SK-N-SH (cell line): Measurements from ENCODE around the gene DGLUCY. TPM values are rescaled to one million over a fixed set of nuclear protein-coding genes. Genes with fewer than 3 reads are reported as not detected.

Experiments
- CTCF ChIA-PET: fragments of 300-600, 350-600 bp; formaldehyde crosslinking; extraction: SDS; loops from one replicate; lab custom pipeline; 2021; lab: Yijun Ruan, JAX
- POLR2A ChIA-PET: fragments of 350-600 bp; sonication (Branson Sonifier 250); formaldehyde crosslinking; extraction: SDS; loops from one replicate; lab custom pipeline; 2020; ENCODE audit warnings: antibody characterized with exemption, inconsistent platforms; lab: Yijun Ruan, JAX
- DNase-seq: peaks from one replicate; pipeline ENCODE4 v3.0.0; 2012
- H2AFZ ChIP-seq: fragments of 200-600 bp; sonication (generic); 2 replicates; pipeline ENCODE4 v1.8.1; 2016; ENCODE audit warnings: antibody characterized with exemption, mild to moderate bottlenecking, low read depth
- H3F3A ChIP-seq: fragments of 200-600 bp; sonication (generic); replicated peaks from 2 replicates; pipeline ENCODE3; 2016; ENCODE audit warnings: antibody characterized with exemption, mild to moderate bottlenecking; ENCODE audit not compliant: insufficient read depth
- H3K27ac ChIP-seq, 2 experiments: fragments of 200-500 bp in 1 of 2; fragments of 200-600 bp in 1 of 2; sonication (Bioruptor generic) in 1 of 2; sonication (generic), shearing (Covaris generic) in 1 of 2; 2 replicates each; pipeline versions ENCODE4 v1.5.1 to v1.6.1; 2014 to 2016; ENCODE audit warnings: low read depth in 2 of 2, inconsistent platforms in 1 of 2, low read length in 1 of 2, mild to moderate bottlenecking in 1 of 2, mixed read lengths in 1 of 2
- H3K27me3 ChIP-seq: fragments of 200-600 bp; sonication (generic), shearing (Covaris generic); 2 replicates; pipeline ENCODE4 v1.6.1; 2016; ENCODE audit warnings: mixed run types; ENCODE audit not compliant: insufficient read depth
- H3K36me3 ChIP-seq, 2 experiments: fragments of 200-500 bp in 1 of 2; fragments of 200-600 bp in 1 of 2; sonication (Bioruptor generic) in 1 of 2; sonication (generic) in 1 of 2; replicated peaks in 1 of 2; 2 replicates each; pipeline versions ENCODE3 to v1.5.1; 2014 to 2016; ENCODE audit warnings: low read length in 1 of 2, mild to moderate bottlenecking in 1 of 2; ENCODE audit not compliant: insufficient read depth in 2 of 2, control insufficient read depth in 1 of 2
- H3K4me1 ChIP-seq, 2 experiments: fragments of 200-500 bp in 1 of 2; fragments of 200-600 bp in 1 of 2; sonication (Bioruptor generic) in 1 of 2; sonication (generic), shearing (Covaris generic) in 1 of 2; 2 replicates each; pipeline versions ENCODE4 v1.5.1 to v1.6.1; 2014 to 2016; ENCODE audit warnings: low read depth in 1 of 2, low read length in 1 of 2, mixed run types in 1 of 2; ENCODE audit not compliant: insufficient read depth in 2 of 2, control insufficient read depth in 1 of 2
- H3K4me2 ChIP-seq: fragments of 200-600 bp; sonication (generic), shearing (Covaris generic); 2 replicates; pipeline ENCODE4 v1.6.1; 2017; ENCODE audit warnings: mixed run types
- H3K4me3 ChIP-seq, 2 experiments: fragments of 200-500 bp in 1 of 2; fragments of 200-600 bp in 1 of 2; sonication (Bioruptor generic) in 1 of 2; sonication (generic), shearing (Covaris generic) in 1 of 2; 2 replicates each; pipeline versions ENCODE4 v1.5.1 to v1.8.1; 2014 to 2016; ENCODE audit warnings: low read depth in 2 of 2, inconsistent platforms in 1 of 2, low read length in 1 of 2, mild to moderate bottlenecking in 1 of 2, mixed read lengths in 1 of 2, moderate library complexity in 1 of 2
- H3K79me2 ChIP-seq: fragments of 200-600 bp; sonication (generic); 2 replicates; pipeline ENCODE4 v1.8.1; 2017; ENCODE audit warnings: mild to moderate bottlenecking; ENCODE audit not compliant: insufficient read depth
- H3K9ac ChIP-seq: fragments of 200-600 bp; sonication (generic); 2 replicates; pipeline ENCODE4 v1.6.1; 2017; ENCODE audit warnings: mixed run types
- H3K9me2 ChIP-seq: fragments of 200-600 bp; sonication (generic); 2 replicates; pipeline ENCODE4 v1.6.1; 2017; ENCODE audit warnings: mixed run types
- H3K9me3 ChIP-seq: fragments of 200-600 bp; sonication (generic); 2 replicates; pipeline ENCODE4 v1.6.1; 2017; ENCODE audit warnings: mixed run types, mild to moderate bottlenecking, moderate library complexity
- H4K20me1 ChIP-seq: fragments of 200-600 bp; sonication (generic); 2 replicates; pipeline ENCODE4 v1.6.1; 2017; ENCODE audit warnings: mild to moderate bottlenecking, mixed run types; ENCODE audit not compliant: insufficient read depth
- CHD2 ChIP-seq: fragments of 150-350 bp; IDR thresholded peaks from 2 replicates; pipeline ENCODE4 v1.6.1; 2018; ENCODE audit warnings: low read length; ENCODE audit not compliant: partially characterized antibody
- ELF1 ChIP-seq: IDR thresholded peaks from 2 replicates; pipeline ENCODE4 v1.4.0; 2012
- EP300 ChIP-seq, 2 experiments: IDR thresholded peaks; 2 replicates each; pipeline versions ENCODE4 v1.4.0 to v1.6.1; 2012; ENCODE audit warnings: borderline replicate concordance in 1 of 2, low read depth in 1 of 2, low read length in 1 of 2
- EZH2phosphoT487 ChIP-seq: fragments of 200-600 bp; sonication (generic); IDR thresholded peaks from 2 replicates; pipeline ENCODE4 v1.6.1; 2017; ENCODE audit warnings: low read depth, mixed run types, mild to moderate bottlenecking, antibody characterized with exemption, moderate library complexity, borderline replicate concordance
- FOSL2 ChIP-seq: IDR thresholded peaks from 2 replicates; pipeline ENCODE4 v1.4.0; 2012; ENCODE audit warnings: low read depth, mild to moderate bottlenecking, moderate library complexity, borderline replicate concordance
- FOXJ3 ChIP-seq: sonication (generic); formaldehyde crosslinking; IDR thresholded peaks from 2 replicates; pipeline ENCODE4 v1.5.1; 2020; ENCODE audit warnings: mild to moderate bottlenecking, missing genetic modification reagents
- FOXM1 ChIP-seq: IDR thresholded peaks from 2 replicates; pipeline ENCODE4 v1.4.0; 2012; ENCODE audit warnings: low read depth, mild to moderate bottlenecking
- GABPA ChIP-seq: IDR thresholded peaks from 2 replicates; pipeline ENCODE4 v1.4.0; 2012; ENCODE audit warnings: low read depth, mild to moderate bottlenecking
- GATA2 ChIP-seq: sonication (generic); formaldehyde crosslinking; IDR thresholded peaks from 2 replicates; pipeline ENCODE4 v1.5.0; 2020; ENCODE audit warnings: mild to moderate bottlenecking, missing genetic modification reagents
- MAX ChIP-seq: IDR thresholded peaks from 2 replicates; pipeline ENCODE4 v1.4.0; 2012; ENCODE audit warnings: low read depth
- MEF2A ChIP-seq: IDR thresholded peaks from 2 replicates; pipeline ENCODE4 v1.4.0; 2012; ENCODE audit warnings: low read depth, borderline replicate concordance
- MXI1 ChIP-seq: IDR thresholded peaks from 2 replicates; pipeline ENCODE4 v1.6.1; 2012; ENCODE audit warnings: mild to moderate bottlenecking, low read depth, low read length, improper control_type of control experiment
- NFIC ChIP-seq: IDR thresholded peaks from 2 replicates; pipeline ENCODE4 v1.4.0; 2012; ENCODE audit warnings: borderline replicate concordance
- REST ChIP-seq: IDR thresholded peaks from 2 replicates; pipeline ENCODE4 v1.6.1; 2012; ENCODE audit warnings: mild to moderate bottlenecking, low read depth, low read length, moderate library complexity
- RXRA ChIP-seq: IDR thresholded peaks from 2 replicates; pipeline ENCODE4 v1.4.0; 2012; ENCODE audit warnings: low read depth, mild to moderate bottlenecking, borderline replicate concordance
- SMC3 ChIP-seq: IDR thresholded peaks from 2 replicates; pipeline ENCODE4 v1.6.1; 2012; ENCODE audit warnings: low read depth, low read length, improper control_type of control experiment
- TCF12 ChIP-seq: IDR thresholded peaks from 2 replicates; pipeline ENCODE4 v1.4.0; 2012
- USF2 ChIP-seq: fragments of 150-350 bp; IDR thresholded peaks from 2 replicates; pipeline ENCODE4 v1.6.1; 2017; ENCODE audit warnings: antibody characterized with exemption, low read length, low read depth, borderline replicate concordance
- WGBS: methylation state at CpG from one replicate; pipeline ENCODE4 v1.1.6; 2017; ENCODE audit warnings: low lambda C conversion rate; 5-methylcytosine and 5-hydroxymethylcytosine counted together
- polyA plus RNA-seq, 3 experiments: library from polyadenylated mRNA; depleted of rRNA; stranded (reverse); fragments of >200 nt; gene quantifications; 2 replicates each; pipeline ENCODE4 v1.2.3, GENCODE V29; 2012
- TF ChIP-seq, protein P1 (sequence below): fragments of 200-600 bp; sonication (generic); IDR thresholded peaks from 2 replicates; pipeline ENCODE4 v1.6.1; 2017; ENCODE audit warnings: antibody characterized with exemption, mild to moderate bottlenecking, moderate library complexity
- TF ChIP-seq, protein P2 (sequence below): fragments of 150-350 bp; IDR thresholded peaks from 2 replicates; pipeline ENCODE4 v1.6.1; 2016; ENCODE audit warnings: mild to moderate bottlenecking, low read depth, low read length

DGLUCY gene
- polyA plus RNA-seq, 1 of the 3 experiments (the other 2 are of a cell fraction) = 17.2 TPM

DNA sequence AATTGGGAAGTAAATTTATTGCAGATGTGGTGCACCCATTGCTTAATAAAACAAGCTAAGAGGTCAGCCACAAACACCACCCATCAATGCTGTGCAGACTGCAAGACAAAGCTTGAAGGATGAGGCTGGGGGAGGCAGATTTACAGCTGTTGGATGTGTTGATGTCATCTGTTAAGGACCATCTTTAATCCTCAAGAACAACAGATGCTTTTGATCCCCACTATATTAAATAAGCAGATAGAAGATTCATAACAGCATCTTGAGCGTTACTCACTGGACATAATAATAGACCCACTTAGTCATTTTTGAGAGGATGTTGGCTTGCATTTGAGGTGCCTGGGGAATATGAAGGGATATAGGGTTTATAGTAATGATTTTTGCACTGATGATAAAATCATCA, 71.8 kb downstream of the DGLUCY start:
- peaks cover 0 to 4% of the 10 kb centered on the region in 2 experiments; a peak in 1 of 4 replicates for H3K4me1 ChIP-seq
- no peak overlapping the region for H3K4me3 ChIP-seq
- H3K27ac ChIP-seq = peak overlapping the region in 1 of 2 experiments; percentile 35; a peak in 2 of 4 replicates
- POLR2A ChIA-PET = interaction anchor here (0.6 to 1.1 kb wide), 2 partner anchors 76 to 95 kb away, joined by 3 read pairs; no protein-coding TSS in a partner anchor
- no peaks in the 10 kb centered on the region for H3K79me2 ChIP-seq
- H3K9me3 ChIP-seq = no peaks in the 10 kb centered on the region
- 33% methylated on average over 1 of the region's 1 CpG for WGBS
- H2AFZ ChIP-seq = no peak overlapping the region
- H3F3A ChIP-seq = no peaks in the 10 kb centered on the region
- no peaks in the 10 kb centered on the region for H3K9me2 ChIP-seq
- no peaks in the 10 kb centered on the region for H4K20me1 ChIP-seq
- TF ChIP-seq RXRA (no peak), EP300 (IDR thresholded peaks at IDR 0.05; ENCODE audit: borderline replicate concordance in 1 of 2, low read depth in 1 of 2, low read length in 1 of 2) (peak in 1 of 2 experiments; percentile 7; a peak in 1 of 4 replicates)
- H3K4me2 ChIP-seq = no peak overlapping the region
- peaks cover 0 to 15% of the 10 kb centered on the region in 2 experiments for H3K36me3 ChIP-seq
- no peaks in the 10 kb centered on the region for H3K27me3 ChIP-seq
- peak; percentile 30 for DNase-seq
- CTCF ChIA-PET = interaction anchor here (0.6 to 3.9 kb wide), 4 partner anchors 8 to 282 kb away, joined by 3 to 26 read pairs (median 7); no protein-coding TSS in a partner anchor
- no peak overlapping the region for H3K9ac ChIP-seq

DNA sequence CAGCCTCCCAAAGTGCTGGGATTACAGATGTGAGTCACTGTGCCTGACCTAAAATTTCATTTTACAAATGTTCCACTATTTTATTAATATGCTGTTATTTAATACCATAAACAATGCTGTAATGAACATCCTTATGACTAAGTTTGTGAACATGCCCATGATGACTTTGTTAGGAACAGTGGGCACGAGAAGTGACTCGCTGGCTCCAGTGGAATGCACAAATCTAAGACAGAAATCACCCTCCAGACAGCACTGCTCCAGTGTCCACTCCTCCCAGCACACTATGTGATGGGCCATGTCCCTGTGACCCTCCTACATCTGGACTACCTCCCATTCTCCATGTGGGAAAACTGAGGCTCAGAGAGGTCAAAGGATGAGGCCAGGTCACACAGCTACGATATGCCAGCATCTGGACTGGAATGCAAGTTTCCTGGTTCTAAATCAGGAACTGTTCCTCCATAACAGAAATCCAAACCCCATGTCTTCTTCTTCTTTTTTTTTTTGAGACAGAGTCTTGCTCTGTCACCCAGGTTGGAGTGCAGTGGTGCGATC, 72.7 kb downstream of the DGLUCY start:
- CTCF ChIA-PET = interaction anchor here (1.6 to 3.9 kb wide), 2 partner anchors 10 to 13 kb away, joined by 4 to 26 read pairs; no protein-coding TSS in a partner anchor
- Histone ChIP-seq H3K4me2 (no peak overlapping the region), H3K27ac (no peak overlapping the region), H3K79me2 (no peaks in the 10 kb centered on the region), H4K20me1 (no peaks in the 10 kb centered on the region), H3K27me3 (no peaks in the 10 kb centered on the region), H3K9me2 (no peaks in the 10 kb centered on the region), H2AFZ (no peak overlapping the region), H3K36me3 (peaks cover 0 to 15% of the 10 kb centered on the region in 2 experiments), H3K4me1 (peaks cover 0 to 5% of the 10 kb centered on the region in 2 experiments; a peak in 1 of 4 replicates), H3K4me3 (no peak overlapping the region), H3K9me3 (no peaks in the 10 kb centered on the region), H3K9ac (no peak overlapping the region), H3F3A (no peaks in the 10 kb centered on the region)
- WGBS = 78% methylated on average over 4 of the region's 4 CpGs
- POLR2A ChIA-PET = no interaction called here
- DNase-seq = no peak
- TF ChIP-seq REST = no peak
- no peak for TF ChIP-seq CHD2
- no peak for TF ChIP-seq NFIC
- TF ChIP-seq FOXM1 = no peak
- TF ChIP-seq, protein P1, sequence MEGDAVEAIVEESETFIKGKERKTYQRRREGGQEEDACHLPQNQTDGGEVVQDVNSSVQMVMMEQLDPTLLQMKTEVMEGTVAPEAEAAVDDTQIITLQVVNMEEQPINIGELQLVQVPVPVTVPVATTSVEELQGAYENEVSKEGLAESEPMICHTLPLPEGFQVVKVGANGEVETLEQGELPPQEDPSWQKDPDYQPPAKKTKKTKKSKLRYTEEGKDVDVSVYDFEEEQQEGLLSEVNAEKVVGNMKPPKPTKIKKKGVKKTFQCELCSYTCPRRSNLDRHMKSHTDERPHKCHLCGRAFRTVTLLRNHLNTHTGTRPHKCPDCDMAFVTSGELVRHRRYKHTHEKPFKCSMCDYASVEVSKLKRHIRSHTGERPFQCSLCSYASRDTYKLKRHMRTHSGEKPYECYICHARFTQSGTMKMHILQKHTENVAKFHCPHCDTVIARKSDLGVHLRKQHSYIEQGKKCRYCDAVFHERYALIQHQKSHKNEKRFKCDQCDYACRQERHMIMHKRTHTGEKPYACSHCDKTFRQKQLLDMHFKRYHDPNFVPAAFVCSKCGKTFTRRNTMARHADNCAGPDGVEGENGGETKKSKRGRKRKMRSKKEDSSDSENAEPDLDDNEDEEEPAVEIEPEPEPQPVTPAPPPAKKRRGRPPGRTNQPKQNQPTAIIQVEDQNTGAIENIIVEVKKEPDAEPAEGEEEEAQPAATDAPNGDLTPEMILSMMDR = no peak
- TF ChIP-seq, protein P2, sequence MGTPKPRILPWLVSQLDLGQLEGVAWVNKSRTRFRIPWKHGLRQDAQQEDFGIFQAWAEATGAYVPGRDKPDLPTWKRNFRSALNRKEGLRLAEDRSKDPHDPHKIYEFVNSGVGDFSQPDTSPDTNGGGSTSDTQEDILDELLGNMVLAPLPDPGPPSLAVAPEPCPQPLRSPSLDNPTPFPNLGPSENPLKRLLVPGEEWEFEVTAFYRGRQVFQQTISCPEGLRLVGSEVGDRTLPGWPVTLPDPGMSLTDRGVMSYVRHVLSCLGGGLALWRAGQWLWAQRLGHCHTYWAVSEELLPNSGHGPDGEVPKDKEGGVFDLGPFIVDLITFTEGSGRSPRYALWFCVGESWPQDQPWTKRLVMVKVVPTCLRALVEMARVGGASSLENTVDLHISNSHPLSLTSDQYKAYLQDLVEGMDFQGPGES = no peak
- no peak for TF ChIP-seq TCF12
- TF ChIP-seq MAX = no peak
- TF ChIP-seq EP300 (IDR thresholded peaks at IDR 0.05; ENCODE audit: borderline replicate concordance in 1 of 2, low read depth in 1 of 2, low read length in 1 of 2) = no peak
- TF ChIP-seq GATA2 (CRISPR knock-in tag) = no peak
- no peak for TF ChIP-seq MEF2A
- TF ChIP-seq MXI1 = no peak
- TF ChIP-seq SMC3 = no peak
- no peak for TF ChIP-seq FOSL2
- TF ChIP-seq GABPA = no peak
- no peak for TF ChIP-seq EZH2phosphoT487
- no peak for TF ChIP-seq ELF1
- TF ChIP-seq FOXJ3 (CRISPR knock-in tag) = no peak
- TF ChIP-seq USF2 = no peak
